ENCODE data around the gene GSTP1. TPM values are rescaled to one million over a fixed set of nuclear protein-coding genes. Genes with fewer than 3 reads are reported as not detected.

GSTP1 gene
- total and polyA plus RNA-seq, 9 of the 15 experiments (the other 6 are each of a cell fraction or from before 2014, with no cell fraction given), result 592 to 2,150 (median 1,204) TPM

GRCh38 chr11:67583247-67584204, at the start of gene GSTP1 (continued):
- TF ChIP-seq GTF3C2 (IDR thresholded peaks at IDR 0.05; ENCODE audit: borderline replicate concordance, extremely low read depth, insufficient read length) (no peak), BHLHE40 (IDR thresholded peaks at IDR 0.05; ENCODE audit: low read length) (peak; percentile 46; the same call in 1 of the 2 replicates), ZNF134 (CRISPR knock-in tag; conservative IDR thresholded peaks at IDR 0.05) (no peak), NKRF (IDR thresholded peaks at IDR 0.05; ENCODE audit: borderline replicate concordance) (no peak), ELF4 (CRISPR knock-in tag; IDR thresholded peaks at IDR 0.05) (no peak), ZNF311 (CRISPR knock-in tag; IDR thresholded peaks at IDR 0.05) (no peak), ZNF398 (CRISPR knock-in tag; IDR thresholded peaks at IDR 0.05) (no peak), ZNF347 (CRISPR knock-in tag; IDR thresholded peaks at IDR 0.05; ENCODE audit: low read depth) (no peak), SRF (CRISPR knock-in tag; IDR thresholded peaks at IDR 0.05) (peak; percentile 92 to 97), ESRRA (IDR thresholded peaks at IDR 0.05; ENCODE audit: borderline replicate concordance, low read depth) (0 out of 2 replicates have a peak, but pooled peaks have one; percentile 76), ZNF57 (CRISPR knock-in tag; IDR thresholded peaks at IDR 0.05) (no peak), MED1 (CRISPR knock-in tag; IDR thresholded peaks at IDR 0.05; ENCODE audit: borderline replicate concordance) (no peak), RBM25 (IDR thresholded peaks at IDR 0.05; ENCODE audit: low read depth, low read length, severe bottlenecking) (no peak), BRD4 (IDR thresholded peaks at IDR 0.05) (no peak), FOXK1 (CRISPR knock-in tag; IDR thresholded peaks at IDR 0.05; ENCODE audit: borderline replicate concordance) (no peak), DNMT1 (IDR thresholded peaks at IDR 0.05) (no peak), PHB2 (IDR thresholded peaks at IDR 0.05; ENCODE audit: low read depth) (no peak), LCOR (CRISPR knock-in tag; IDR thresholded peaks at IDR 0.05) (no peak; the same call in 1 of the 2 replicates), ZKSCAN1 (IDR thresholded peaks at IDR 0.05; ENCODE audit: low read depth, low read length) (peak; percentile 39; the same call in 1 of the 2 replicates)
- TF ChIP-seq, protein P1, sequence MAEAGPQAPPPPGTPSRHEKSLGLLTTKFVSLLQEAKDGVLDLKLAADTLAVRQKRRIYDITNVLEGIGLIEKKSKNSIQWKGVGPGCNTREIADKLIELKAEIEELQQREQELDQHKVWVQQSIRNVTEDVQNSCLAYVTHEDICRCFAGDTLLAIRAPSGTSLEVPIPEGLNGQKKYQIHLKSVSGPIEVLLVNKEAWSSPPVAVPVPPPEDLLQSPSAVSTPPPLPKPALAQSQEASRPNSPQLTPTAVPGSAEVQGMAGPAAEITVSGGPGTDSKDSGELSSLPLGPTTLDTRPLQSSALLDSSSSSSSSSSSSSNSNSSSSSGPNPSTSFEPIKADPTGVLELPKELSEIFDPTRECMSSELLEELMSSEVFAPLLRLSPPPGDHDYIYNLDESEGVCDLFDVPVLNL (CRISPR knock-in tag; IDR thresholded peaks at IDR 0.05; ENCODE audit: low read depth), result no peak
